ENCODE measurements around the gene RHOV. TPM values are rescaled to one million over a fixed set of nuclear protein-coding genes. Genes with fewer than 3 reads are reported as not detected.
A peak's percentile ranks its signal among the peaks of the same experiment; 100 is the strongest.

Gene RHOV
- total RNA-seq, 2 donors from 2014 or later = 14.9 to 18.6 TPM

DNA sequence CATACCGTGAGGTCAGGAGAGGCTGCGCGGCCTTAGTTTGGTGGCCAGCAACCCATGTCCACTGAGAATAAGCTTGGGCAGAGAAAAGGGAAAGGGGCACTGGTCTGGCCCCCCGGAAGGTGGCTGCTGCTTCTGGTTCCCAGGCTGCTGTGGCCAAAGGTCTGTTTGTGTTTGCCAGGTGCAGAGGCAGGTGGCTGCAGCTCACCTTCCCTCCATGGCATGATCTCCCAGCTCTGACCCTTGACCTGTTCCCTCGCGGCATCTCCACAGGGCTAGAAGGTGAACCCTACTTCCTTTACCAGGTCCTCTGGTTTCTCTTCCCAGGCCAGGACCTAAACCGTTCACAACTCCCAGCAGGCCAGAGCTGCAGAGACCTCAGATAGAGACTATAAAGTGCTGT is 34.1 kb upstream of the RHOV start:
- H3K9me3 ChIP-seq = no peaks in the 10 kb centered on the region
- H3K27me3 ChIP-seq = no peaks in the 10 kb centered on the region
- peaks cover 18% of the 10 kb centered on the region for H3K4me1 ChIP-seq
- peak overlapping the region; percentile 1 to 86 for H3K9ac ChIP-seq (ENCODE audit: low read depth in 2 of 2, low read length in 2 of 2)
- H3K36me3 ChIP-seq = no peaks in the 10 kb centered on the region
- DNase-seq = peak; percentile 72
- H3K27ac ChIP-seq = peak overlapping the region; percentile 79
- intact Hi-C loops (cut with DNase I) = loop anchor here (5.0 kb wide), 1 partner anchor 34 kb away; no protein-coding TSS in a partner anchor
- no peak overlapping the region for H3K4me3 ChIP-seq
- TF ChIP-seq, protein P1, sequence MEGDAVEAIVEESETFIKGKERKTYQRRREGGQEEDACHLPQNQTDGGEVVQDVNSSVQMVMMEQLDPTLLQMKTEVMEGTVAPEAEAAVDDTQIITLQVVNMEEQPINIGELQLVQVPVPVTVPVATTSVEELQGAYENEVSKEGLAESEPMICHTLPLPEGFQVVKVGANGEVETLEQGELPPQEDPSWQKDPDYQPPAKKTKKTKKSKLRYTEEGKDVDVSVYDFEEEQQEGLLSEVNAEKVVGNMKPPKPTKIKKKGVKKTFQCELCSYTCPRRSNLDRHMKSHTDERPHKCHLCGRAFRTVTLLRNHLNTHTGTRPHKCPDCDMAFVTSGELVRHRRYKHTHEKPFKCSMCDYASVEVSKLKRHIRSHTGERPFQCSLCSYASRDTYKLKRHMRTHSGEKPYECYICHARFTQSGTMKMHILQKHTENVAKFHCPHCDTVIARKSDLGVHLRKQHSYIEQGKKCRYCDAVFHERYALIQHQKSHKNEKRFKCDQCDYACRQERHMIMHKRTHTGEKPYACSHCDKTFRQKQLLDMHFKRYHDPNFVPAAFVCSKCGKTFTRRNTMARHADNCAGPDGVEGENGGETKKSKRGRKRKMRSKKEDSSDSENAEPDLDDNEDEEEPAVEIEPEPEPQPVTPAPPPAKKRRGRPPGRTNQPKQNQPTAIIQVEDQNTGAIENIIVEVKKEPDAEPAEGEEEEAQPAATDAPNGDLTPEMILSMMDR (IDR thresholded peaks at IDR 0.05) = no peak

DNA sequence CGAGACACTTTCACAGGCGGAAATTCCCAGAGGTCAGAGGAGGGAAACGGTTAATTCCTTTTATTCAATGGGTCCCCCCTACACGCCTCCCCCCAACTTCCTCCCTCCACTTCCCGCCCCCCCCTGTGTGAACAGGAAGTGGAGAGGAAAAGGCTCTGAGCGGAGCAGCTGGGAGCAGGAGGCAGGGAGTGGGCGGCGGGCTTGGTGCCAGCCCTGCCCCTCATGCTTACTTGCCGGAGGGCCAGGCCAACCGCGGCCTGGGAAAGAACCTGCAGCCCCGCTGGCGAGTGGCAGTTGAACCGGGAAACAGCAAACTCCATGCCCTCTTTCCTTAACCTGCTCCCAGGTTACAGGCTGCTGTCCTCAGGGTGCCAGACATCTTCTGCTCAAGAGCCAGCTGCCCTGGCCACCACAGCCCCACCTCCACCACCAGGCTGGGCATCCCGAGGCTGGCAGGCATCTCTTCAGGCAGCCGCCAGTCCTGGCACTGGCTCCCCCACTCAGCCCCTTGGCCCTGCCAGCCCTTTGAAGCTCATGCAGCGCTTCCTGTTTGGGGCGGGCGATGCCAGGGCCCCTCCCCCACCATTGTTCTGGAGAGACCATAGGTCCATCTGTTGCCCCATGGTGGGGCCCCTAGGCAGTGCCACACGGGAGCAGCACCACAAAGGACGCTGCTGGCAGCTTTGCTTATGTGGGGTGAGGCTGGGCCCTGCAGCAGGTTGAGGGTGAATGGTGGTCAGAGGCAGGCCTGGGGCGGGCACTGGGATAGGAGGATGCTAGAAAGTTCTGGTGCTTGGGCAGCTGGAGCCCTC is 33.2 kb upstream of the RHOV start:
- Histone ChIP-seq H3K4me3 (peak overlapping the region; percentile 22), H3K36me3 (no peaks in the 10 kb centered on the region), H3K4me1 (peaks cover 18% of the 10 kb centered on the region), H3K9me3 (no peaks in the 10 kb centered on the region), H3K27me3 (no peaks in the 10 kb centered on the region), H3K9ac (ENCODE audit: low read depth in 2 of 2, low read length in 2 of 2) (peak overlapping the region; percentile 86 to 89), H3K27ac (peak overlapping the region; percentile 79)
- TF ChIP-seq, protein P1 (IDR thresholded peaks at IDR 0.05) = no peak
- intact Hi-C loops (cut with DNase I) = loop anchor here (2.0 to 5.0 kb wide), 2 partner anchors 35 to 114 kb away; no protein-coding TSS in a partner anchor
- DNase-seq = peak; percentile 80

DNA sequence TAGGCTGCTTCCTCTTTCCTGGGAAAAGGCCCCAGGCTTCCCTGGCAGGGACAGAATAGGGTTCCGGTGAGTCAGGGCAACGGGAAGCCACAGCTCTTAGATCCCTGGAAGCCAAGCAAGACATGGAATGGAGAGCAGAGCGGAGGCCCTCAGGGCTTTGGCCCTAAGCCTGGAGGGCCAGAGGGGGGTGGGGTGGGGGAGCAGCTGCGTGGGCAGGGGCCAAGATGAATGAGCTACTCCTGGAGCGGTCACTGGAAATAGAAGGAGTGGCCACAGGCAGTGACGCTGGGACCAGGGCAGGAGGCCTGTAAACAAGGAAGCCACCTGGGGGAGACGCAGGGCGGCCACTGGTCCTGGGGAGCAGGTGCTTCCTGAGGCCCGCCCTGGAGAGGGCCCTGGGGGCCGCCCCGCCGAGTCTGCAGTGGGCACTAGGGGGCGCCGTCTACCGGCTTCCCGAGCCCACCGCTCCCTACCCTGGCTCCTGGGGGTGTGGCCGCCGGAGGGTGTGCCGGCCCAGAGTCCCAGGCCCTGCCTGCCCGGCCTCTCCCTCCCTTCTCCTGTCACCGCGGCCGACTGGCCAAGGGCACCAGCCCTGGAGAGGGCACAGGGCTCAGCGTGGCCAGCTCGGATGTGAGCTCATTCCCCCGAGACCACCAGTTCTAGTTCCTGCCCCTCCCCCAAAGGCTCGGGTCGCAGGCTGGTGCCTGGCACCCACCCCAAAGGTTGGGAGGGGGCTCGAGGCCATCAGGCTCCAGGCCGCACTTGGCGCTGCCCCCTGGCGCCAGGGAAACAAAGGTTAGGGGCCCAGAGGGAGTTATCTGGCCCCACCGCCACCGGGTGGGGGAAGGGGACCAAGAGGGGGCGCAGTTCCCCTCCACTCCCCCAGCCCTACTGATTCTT is 32.3 kb upstream of the RHOV start:
- H3K27me3 ChIP-seq = no peaks in the 10 kb centered on the region
- peak; percentile 95 for DNase-seq
- peak overlapping the region; percentile 86 to 89 for H3K9ac ChIP-seq (ENCODE audit: low read depth in 2 of 2, low read length in 2 of 2)
- no peaks in the 10 kb centered on the region for H3K9me3 ChIP-seq
- peak overlapping the region; percentile 22 for H3K4me3 ChIP-seq
- H3K27ac ChIP-seq = peak overlapping the region; percentile 79
- no peaks in the 10 kb centered on the region for H3K36me3 ChIP-seq
- TF ChIP-seq, protein P1 (IDR thresholded peaks at IDR 0.05) = peak; percentile 93
- peaks cover 18% of the 10 kb centered on the region for H3K4me1 ChIP-seq
- intact Hi-C loops (cut with DNase I) = loop anchor here (2.0 to 5.0 kb wide), 2 partner anchors 36 to 114 kb away; no protein-coding TSS in a partner anchor

DNA sequence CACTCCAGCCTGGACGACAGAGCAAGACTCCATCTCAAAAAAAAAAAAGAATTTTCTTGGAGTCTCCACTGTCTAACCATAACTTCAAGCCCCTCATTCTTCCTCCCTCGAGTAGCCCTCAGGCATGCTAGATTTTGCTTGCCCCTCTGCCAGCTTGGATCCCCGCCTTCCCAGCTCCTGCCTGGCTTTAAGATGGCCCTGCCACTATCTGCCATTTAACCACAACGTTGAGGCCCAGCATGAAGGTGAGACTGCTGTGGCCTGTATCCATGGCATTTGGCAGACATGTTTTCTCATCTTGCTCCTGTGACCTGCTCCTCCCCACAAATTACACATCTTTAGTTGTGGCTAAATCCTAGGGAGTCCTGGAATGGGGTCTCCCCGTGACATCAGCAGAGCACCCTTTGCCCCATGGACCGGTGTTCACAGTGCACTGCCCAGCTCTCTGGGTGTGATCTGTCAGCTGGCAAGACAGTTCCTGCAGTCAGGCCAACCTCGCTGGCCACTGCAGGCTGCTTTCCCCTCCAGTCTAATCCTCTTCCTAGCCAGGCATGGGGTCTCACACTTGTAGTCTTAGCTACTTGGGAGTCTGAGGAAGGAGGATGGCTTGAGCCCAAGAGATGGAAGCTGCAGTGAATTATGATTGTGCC is 30.6 kb upstream of the RHOV start:
- peak overlapping the region; percentile 79 for H3K27ac ChIP-seq
- no peak overlapping the region for H3K9ac ChIP-seq (ENCODE audit: low read depth in 2 of 2, low read length in 2 of 2)
- no peaks in the 10 kb centered on the region for H3K9me3 ChIP-seq
- H3K4me1 ChIP-seq = peaks cover 18% of the 10 kb centered on the region
- TF ChIP-seq, protein P1 (IDR thresholded peaks at IDR 0.05) = no peak
- H3K36me3 ChIP-seq = peaks cover 12% of the 10 kb centered on the region
- DNase-seq = no peak
- intact Hi-C loops (cut with DNase I) = loop anchor here (5.0 kb wide), 2 partner anchors 38 to 283 kb away; no protein-coding TSS in a partner anchor
- no peak overlapping the region for H3K4me3 ChIP-seq
- no peaks in the 10 kb centered on the region for H3K27me3 ChIP-seq

Data from colonic mucosa (tissue), 4 donors.